ENCODE measurements around the gene HPCAL4. TPM values are rescaled to one million over a fixed set of nuclear protein-coding genes. Genes with fewer than 3 reads are reported as not detected.

Gene HPCAL4
- total RNA-seq, 4 donors from 2014 or later: 0.13 to 0.33 TPM; not detected in 2

GRCh38 chr1:39652554-39652953 is 38.7 kb downstream of the HPCAL4 start:
- DNase-seq (ENCODE audit: extremely low spot score): no peak
- H3K27me3 ChIP-seq: peaks cover 0 to 10% (median 0%) of the 10 kb centered on the region in 4 donors
- no peak for TF ChIP-seq POLR2A (IDR thresholded peaks at IDR 0.05; ENCODE audit: low read depth)
- TF ChIP-seq POLR2AphosphoS5 (IDR thresholded peaks at IDR 0.05): no peak
- no peak for TF ChIP-seq CTCF (IDR thresholded peaks at IDR 0.05)
- no peak for TF ChIP-seq EP300 (IDR thresholded peaks at IDR 0.05)
- no peak overlapping the region for H3K4me3 ChIP-seq
- H3K36me3 ChIP-seq: no peaks in the 10 kb centered on the region
- H3K27ac ChIP-seq (replicated peaks in 1 of 4): no peak overlapping the region
- 93% methylated on average over 2 of the region's 2 CpGs for WGBS
- intact Hi-C loops (cut with DNase I): loop anchor here (5.0 kb wide), 1 partner anchor 70 kb away; no protein-coding TSS in a partner anchor
- peaks cover 9 to 16% (median 14%) of the 10 kb centered on the region in 4 donors for H3K4me1 ChIP-seq
- H3K9me3 ChIP-seq: no peaks in the 10 kb centered on the region

GRCh38 chr1:39652105-39652504 is 39.1 kb downstream of the HPCAL4 start:
- Histone ChIP-seq H3K27ac (replicated peaks in 1 of 4) (no peak overlapping the region), H3K27me3 (peaks cover 0 to 6% (median 0%) of the 10 kb centered on the region in 4 donors), H3K9me3 (no peaks in the 10 kb centered on the region), H3K4me3 (no peak overlapping the region), H3K36me3 (no peaks in the 10 kb centered on the region), H3K4me1 (peaks cover 13 to 20% (median 17%) of the 10 kb centered on the region in 4 donors)
- intact Hi-C loops (cut with DNase I): loop anchor here (5.0 kb wide), 1 partner anchor 70 kb away; no protein-coding TSS in a partner anchor
- no peak for DNase-seq (ENCODE audit: extremely low spot score)
- WGBS: 82% methylated on average over 6 of the region's 6 CpGs
- TF ChIP-seq POLR2A (IDR thresholded peaks at IDR 0.05; ENCODE audit: low read depth): no peak
- TF ChIP-seq CTCF (IDR thresholded peaks at IDR 0.05): no peak
- no peak for TF ChIP-seq POLR2AphosphoS5 (IDR thresholded peaks at IDR 0.05)
- TF ChIP-seq EP300 (IDR thresholded peaks at IDR 0.05): no peak

GRCh38 chr1:39650431-39650830 is 40.8 kb downstream of the HPCAL4 start:
- Histone ChIP-seq H3K36me3 (no peaks in the 10 kb centered on the region), H3K27me3 (peaks cover 0 to 6% (median 0%) of the 10 kb centered on the region in 4 donors), H3K9me3 (no peaks in the 10 kb centered on the region), H3K27ac (replicated peaks in 1 of 4) (no peak overlapping the region), H3K4me3 (no peak overlapping the region), H3K4me1 (peaks cover 20 to 31% (median 26%) of the 10 kb centered on the region in 4 donors)
- DNase-seq (ENCODE audit: extremely low spot score): no peak
- TF ChIP-seq CTCF (IDR thresholded peaks at IDR 0.05) (no peak), POLR2A (IDR thresholded peaks at IDR 0.05; ENCODE audit: low read depth) (no peak), POLR2AphosphoS5 (IDR thresholded peaks at IDR 0.05) (no peak), EP300 (IDR thresholded peaks at IDR 0.05) (no peak)
- WGBS: 93% methylated on average over 1 of the region's 1 CpG
- intact Hi-C loops (cut with DNase I): loop anchor here (5.0 kb wide), 1 partner anchor 72 kb away; no protein-coding TSS in a partner anchor

- no peak overlapping the region for H3K4me3 ChIP-seq
- peaks cover 20 to 31% (median 26%) of the 10 kb centered on the region in 4 donors for H3K4me1 ChIP-seq
- intact Hi-C loops (cut with DNase I): loop anchor here (5.0 kb wide), 1 partner anchor 73 kb away; no protein-coding TSS in a partner anchor
- TF ChIP-seq EP300 (IDR thresholded peaks at IDR 0.05): no peak
- TF ChIP-seq CTCF (IDR thresholded peaks at IDR 0.05): no peak
- TF ChIP-seq POLR2A (IDR thresholded peaks at IDR 0.05; ENCODE audit: low read depth): no peak
- TF ChIP-seq POLR2AphosphoS5 (IDR thresholded peaks at IDR 0.05): no peak
- H3K27ac ChIP-seq (replicated peaks in 1 of 4): no peak overlapping the region
- no peaks in the 10 kb centered on the region for H3K36me3 ChIP-seq
- WGBS: 88% methylated on average over 2 of the region's 2 CpGs
- H3K27me3 ChIP-seq: peaks cover 0 to 5% (median 0%) of the 10 kb centered on the region in 4 donors
- no peaks in the 10 kb centered on the region for H3K9me3 ChIP-seq
- DNase-seq (ENCODE audit: extremely low spot score): no peak
Measured at GRCh38 chr1:39649636-39650185, 41.5 kb downstream of the HPCAL4 start.

All from esophagus muscularis mucosa (tissue), 4 donors.